SK-N-SH treated with all-trans-retinoic acid at 6 μM for 48 hours (cell line): ENCODE measurements around the gene FHL5.

Experiments
- BACH2 ChIP-seq: fragments of 250-450 bp; sonication (Bioruptor Pico); IDR thresholded peaks from 2 replicates; pipeline ENCODE4 v1.9.0; 2021; ENCODE audit warnings: mild to moderate bottlenecking, borderline replicate concordance
- CREB5 ChIP-seq: fragments of 250-450 bp; sonication (Bioruptor Pico); IDR thresholded peaks from 2 replicates; pipeline ENCODE4 v1.5.1; 2020; ENCODE audit warnings: low read depth, mild to moderate bottlenecking, moderate library complexity
- ESRRG ChIP-seq: fragments of 250-450 bp; sonication (Bioruptor Pico); IDR thresholded peaks from 2 replicates; pipeline ENCODE4 v1.6.1; 2021; ENCODE audit warnings: mild to moderate bottlenecking
- PATZ1 ChIP-seq: fragments of 250-450 bp; sonication (Bioruptor Pico); IDR thresholded peaks from 2 replicates; pipeline ENCODE4 v1.8.0; 2020; ENCODE audit warnings: mild to moderate bottlenecking, moderate library complexity, borderline replicate concordance
- RARB ChIP-seq: fragments of 250-450 bp; sonication (Bioruptor Pico); IDR thresholded peaks from 2 replicates; pipeline ENCODE4 v1.8.0; 2021; ENCODE audit warnings: mild to moderate bottlenecking, moderate library complexity
- TOX ChIP-seq: fragments of 250-450 bp; sonication (Bioruptor Pico); IDR thresholded peaks from 2 replicates; pipeline ENCODE4 v1.8.0; 2021; ENCODE audit warnings: mild to moderate bottlenecking, moderate library complexity, borderline replicate concordance
- ZFP3 ChIP-seq: fragments of 250-450 bp; sonication (Bioruptor Pico); IDR thresholded peaks from 2 replicates; pipeline ENCODE4 v1.5.0; 2020; ENCODE audit warnings: mild to moderate bottlenecking, moderate library complexity
- ZNF565 ChIP-seq: fragments of 450-650 bp; formaldehyde crosslinking; conservative IDR thresholded peaks from 2 replicates; pipeline ENCODE4 v1.5.0; 2020; ENCODE audit warnings: low read depth, mild to moderate bottlenecking, moderate library complexity

- TF ChIP-seq ESRRG (no peak), RARB (CRISPR knock-in tag) (no peak), TOX (CRISPR knock-in tag) (no peak), CREB5 (no peak), ZFP3 (no peak), BACH2 (CRISPR knock-in tag) (no peak), ZNF565 (no peak), PATZ1 (no peak)
Measured at GRCh38 chr6:96653181-96653580, 90.3 kb downstream of the FHL5 start.
